Bone marrow (tissue), 2 donors: ENCODE measurements around the gene SIN3A.

Experiments used
- DNase-seq, 2 donors: peaks; one replicate each; lab custom pipeline; 2025; lab: John Stamatoyannopoulos, UW

The SIN3A gene

GRCh38 chr15:75371901-75372688 lies 79.4 kb downstream of the SIN3A start:
- no peak for DNase-seq

- DNase-seq: no peak
Observed at GRCh38 chr15:75371486-75371885, 80.0 kb downstream of the SIN3A start.

GRCh38 chr15:75369897-75370581 lies 81.5 kb downstream of the SIN3A start:
- no peak for DNase-seq

- DNase-seq: no peak
Observed at GRCh38 chr15:75368689-75369239, 82.7 kb downstream of the SIN3A start.

- DNase-seq: peak; percentile 72 to 78
Observed at GRCh38 chr15:75367913-75368688, 83.4 kb downstream of the SIN3A start, which contains the start of gene MAN2C1. Gene MAN2C1 (minus strand): TSS chr15:75368607. CDS start chr15:75368583, 24 bp downstream.

- no peak for DNase-seq
Observed at GRCh38 chr15:75367406-75367912, 84.0 kb downstream of the SIN3A start.

- no peak for DNase-seq
Observed at GRCh38 chr15:75367006-75367405, 84.5 kb downstream of the SIN3A start.

GRCh38 chr15:75366163-75366562 lies 85.3 kb downstream of the SIN3A start:
- DNase-seq: no peak

- DNase-seq: no peak
Observed at GRCh38 chr15:75364881-75365280, 86.6 kb downstream of the SIN3A start.

GRCh38 chr15:75363786-75364185 lies 87.7 kb downstream of the SIN3A start:
- DNase-seq: no peak

GRCh38 chr15:75362642-75363249 lies 88.7 kb downstream of the SIN3A start:
- DNase-seq: no peak

GRCh38 chr15:75361989-75362641 lies 89.4 kb downstream of the SIN3A start:
- no peak for DNase-seq

- DNase-seq: no peak
Observed at GRCh38 chr15:75361361-75361988, 90.0 kb downstream of the SIN3A start.

GRCh38 chr15:75360856-75361255 lies 90.6 kb downstream of the SIN3A start:
- DNase-seq: no peak

GRCh38 chr15:75360391-75360790 lies 91.1 kb downstream of the SIN3A start:
- no peak for DNase-seq

GRCh38 chr15:75359537-75360250 lies 91.8 kb downstream of the SIN3A start:
- DNase-seq: no peak

GRCh38 chr15:75358771-75359536 lies 92.5 kb downstream of the SIN3A start:
- no peak for DNase-seq

GRCh38 chr15:75357976-75358673 lies 93.4 kb downstream of the SIN3A start:
- no peak for DNase-seq

GRCh38 chr15:75356517-75356916 lies 95.0 kb downstream of the SIN3A start:
- DNase-seq: no peak
